Natural killer cell treated with Interleukin-12 subunit alpha and Interleukin-12 subunit beta and Interleukin-15 and Interleukin-18, amount 100 ng/mL, for 72 hours (primary cell): ENCODE results near the gene SLC5A2. TPM values are rescaled to one million over a fixed set of nuclear protein-coding genes. Genes with fewer than 3 reads are reported as not detected.

Source experiments
- ATAC-seq, 2 donors: fragments of 150-1000 bp; cut with Tn5 transposase in 1 of 2; sonication (Bioruptor Pico), chemical (Tn5 transposase) in 1 of 2; 2 replicates each; pipeline ENCODE4 v1.10.0; 2021
- DNase-seq: peaks from one replicate; pipeline ENCODE4 v3.0.0; 2022; ENCODE audit warnings: low spot score
- H3K27ac Mint-ChIP-seq, 2 donors: 1 replicate in 1 of 2; 2 replicates in 1 of 2; pipeline ENCODE4 v1.8.0; 2022; ENCODE audit warnings: mixed read lengths in 2 of 2, mild to moderate bottlenecking in 1 of 2, moderate library complexity in 1 of 2
- H3K27me3 Mint-ChIP-seq, 2 donors: 1 replicate in 1 of 2; 2 replicates in 1 of 2; pipeline ENCODE4 v1.8.0; 2022; ENCODE audit warnings: mixed read lengths in 2 of 2
- H3K36me3 Mint-ChIP-seq: one replicate; pipeline ENCODE4 v1.8.0; 2022; ENCODE audit warnings: mixed read lengths
- H3K4me1 Mint-ChIP-seq, 2 donors: 1 replicate in 1 of 2; 2 replicates in 1 of 2; pipeline ENCODE4 v1.8.0; 2022; ENCODE audit warnings: low read depth in 2 of 2, mixed read lengths in 2 of 2, mild to moderate bottlenecking in 1 of 2
- H3K4me3 Mint-ChIP-seq: one replicate; pipeline ENCODE4 v1.8.0; 2022; ENCODE audit warnings: mixed read lengths
- H3K9me3 Mint-ChIP-seq: 2 replicates; pipeline ENCODE4 v1.8.0; 2022; ENCODE audit warnings: mixed read lengths
- total RNA-seq, 2 donors: library from RNA; stranded (reverse); gene quantifications; one replicate each; pipeline ENCODE4 v1.2.3, GENCODE V29; 2022

SLC5A2 gene
- total RNA-seq, 2 donors from 2014 or later: not detected

- no peak for ATAC-seq
- no peaks in the 10 kb centered on the region for H3K9me3 Mint-ChIP-seq
- peak; percentile 55 for DNase-seq
Measured at GRCh38 chr16:31464781-31465260, 18.1 kb upstream of the SLC5A2 start.

GRCh38 chr16:31465788-31466370 lies 17.0 kb upstream of the SLC5A2 start:
- no peak for ATAC-seq
- Mint-ChIP-seq H3K27me3 (no peaks in the 10 kb centered on the region), H3K36me3 (no peaks in the 10 kb centered on the region), H3K9me3 (no peaks in the 10 kb centered on the region), H3K4me3 (no peak overlapping the region), H3K4me1 (peaks cover 15% of the 10 kb centered on the region in 2 donors), H3K27ac (no peak overlapping the region)
- DNase-seq: peak; percentile 49

More at GRCh38 chr16:31464781-31465260, 18.1 kb upstream of the SLC5A2 start:
- peaks cover 22% of the 10 kb centered on the region in 2 donors for H3K4me1 Mint-ChIP-seq
- no peak overlapping the region for H3K27ac Mint-ChIP-seq
- no peak overlapping the region for H3K4me3 Mint-ChIP-seq
- H3K36me3 Mint-ChIP-seq: no peaks in the 10 kb centered on the region
- H3K27me3 Mint-ChIP-seq: no peaks in the 10 kb centered on the region

- Mint-ChIP-seq H3K36me3 (no peaks in the 10 kb centered on the region), H3K27ac (no peak overlapping the region), H3K4me1 (peaks cover 9 to 13% of the 10 kb centered on the region in 2 donors), H3K27me3 (no peaks in the 10 kb centered on the region), H3K4me3 (no peak overlapping the region), H3K9me3 (no peaks in the 10 kb centered on the region)
- DNase-seq: peak; percentile 59
- peak in 1 of 2 donors; percentile 8 for ATAC-seq
Measured at GRCh38 chr16:31466381-31466841, 16.5 kb upstream of the SLC5A2 start.

GRCh38 chr16:31467151-31467773 lies 15.7 kb upstream of the SLC5A2 start:
- no peaks in the 10 kb centered on the region for H3K36me3 Mint-ChIP-seq
- H3K9me3 Mint-ChIP-seq: no peaks in the 10 kb centered on the region
- H3K4me3 Mint-ChIP-seq: no peak overlapping the region
- DNase-seq (peak; percentile 55), ATAC-seq (peak in 1 of 2 donors; percentile 50)
- no peak overlapping the region for H3K27ac Mint-ChIP-seq
- peaks cover 0 to under 1% of the 10 kb centered on the region in 2 donors for H3K27me3 Mint-ChIP-seq
- H3K4me1 Mint-ChIP-seq: peaks cover 10 to 13% of the 10 kb centered on the region in 2 donors

- no peaks in the 10 kb centered on the region for H3K9me3 Mint-ChIP-seq
- peaks cover 0 to 5% of the 10 kb centered on the region in 2 donors for H3K27me3 Mint-ChIP-seq
- no peak for DNase-seq
- H3K36me3 Mint-ChIP-seq: no peaks in the 10 kb centered on the region
- ATAC-seq: no peak
- peaks cover 16 to 18% of the 10 kb centered on the region in 2 donors for H3K4me1 Mint-ChIP-seq
- no peak overlapping the region for H3K4me3 Mint-ChIP-seq
- no peak overlapping the region for H3K27ac Mint-ChIP-seq
Measured at GRCh38 chr16:31467858-31468257, 15.1 kb upstream of the SLC5A2 start.

GRCh38 chr16:31470615-31471014 lies 12.3 kb upstream of the SLC5A2 start:
- Mint-ChIP-seq H3K4me1 (peaks cover 18 to 20% of the 10 kb centered on the region in 2 donors), H3K27ac (no peak overlapping the region), H3K9me3 (no peaks in the 10 kb centered on the region), H3K36me3 (no peaks in the 10 kb centered on the region), H3K27me3 (peaks cover 0 to 5% of the 10 kb centered on the region in 2 donors), H3K4me3 (no peak overlapping the region)
- ATAC-seq (no peak), DNase-seq (peak; percentile 18)

GRCh38 chr16:31471241-31471874 lies 11.6 kb upstream of the SLC5A2 start:
- no peaks in the 10 kb centered on the region for H3K9me3 Mint-ChIP-seq
- H3K4me1 Mint-ChIP-seq: peaks cover 22 to 25% of the 10 kb centered on the region in 2 donors
- DNase-seq (no peak), ATAC-seq (no peak)
- H3K36me3 Mint-ChIP-seq: no peaks in the 10 kb centered on the region
- peaks cover 0 to 5% of the 10 kb centered on the region in 2 donors for H3K27me3 Mint-ChIP-seq
- no peak overlapping the region for H3K4me3 Mint-ChIP-seq
- no peak overlapping the region for H3K27ac Mint-ChIP-seq

- H3K36me3 Mint-ChIP-seq: no peaks in the 10 kb centered on the region
- DNase-seq (no peak), ATAC-seq (no peak)
- peak within 1 kb of the TSS in 1 of 2 donors; percentile 58 for H3K27ac Mint-ChIP-seq
- H3K9me3 Mint-ChIP-seq: no peaks in the 10 kb centered on the region
- peak within 1 kb of the TSS; percentile 63 for H3K4me3 Mint-ChIP-seq
- H3K27me3 Mint-ChIP-seq: peaks cover 0 to 5% of the 10 kb centered on the region in 2 donors
- H3K4me1 Mint-ChIP-seq: peaks cover 22 to 23% of the 10 kb centered on the region in 2 donors
Measured at GRCh38 chr16:31471875-31472708, 10.8 kb upstream of the SLC5A2 start, which contains the start of gene TGFB1I1. TSS of gene TGFB1I1 (plus strand) at chr16:31472152. CDS start at chr16:31472189, 37 bp downstream.

GRCh38 chr16:31472709-31473203 lies 10.2 kb upstream of the SLC5A2 start:
- H3K9me3 Mint-ChIP-seq: no peaks in the 10 kb centered on the region
- H3K36me3 Mint-ChIP-seq: no peaks in the 10 kb centered on the region
- H3K4me3 Mint-ChIP-seq: peak overlapping the region; percentile 63
- H3K4me1 Mint-ChIP-seq: peaks cover 20 to 23% of the 10 kb centered on the region in 2 donors
- peak overlapping the region in 1 of 2 donors; percentile 58 for H3K27ac Mint-ChIP-seq
- DNase-seq (no peak), ATAC-seq (peak in 1 of 2 donors; percentile 48)
- H3K27me3 Mint-ChIP-seq: peaks cover 0 to 5% of the 10 kb centered on the region in 2 donors

- H3K27ac Mint-ChIP-seq: no peak overlapping the region
- no peak for DNase-seq
- no peaks in the 10 kb centered on the region for H3K36me3 Mint-ChIP-seq
- H3K4me1 Mint-ChIP-seq: peaks cover 24 to 28% of the 10 kb centered on the region in 2 donors
- ATAC-seq: no peak
- peak overlapping the region; percentile 39 for H3K4me3 Mint-ChIP-seq
- no peaks in the 10 kb centered on the region for H3K9me3 Mint-ChIP-seq
- H3K27me3 Mint-ChIP-seq: peaks cover 0 to 5% of the 10 kb centered on the region in 2 donors
Measured at GRCh38 chr16:31473264-31473984, 9.5 kb upstream of the SLC5A2 start.

GRCh38 chr16:31474173-31474714 lies 8.7 kb upstream of the SLC5A2 start:
- peaks cover 0 to 5% of the 10 kb centered on the region in 2 donors for H3K27me3 Mint-ChIP-seq
- H3K4me1 Mint-ChIP-seq: peaks cover 24 to 28% of the 10 kb centered on the region in 2 donors
- DNase-seq (no peak), ATAC-seq (no peak)
- H3K36me3 Mint-ChIP-seq: no peaks in the 10 kb centered on the region
- no peak overlapping the region for H3K27ac Mint-ChIP-seq
- no peaks in the 10 kb centered on the region for H3K9me3 Mint-ChIP-seq
- H3K4me3 Mint-ChIP-seq: no peak overlapping the region
